ENCODE results near the gene BICD1. TPM values are rescaled to one million over a fixed set of nuclear protein-coding genes. Genes with fewer than 3 reads are reported as not detected.

The BICD1 gene
- polyA plus RNA-seq, 1 donor = 26.8 TPM

DNA sequence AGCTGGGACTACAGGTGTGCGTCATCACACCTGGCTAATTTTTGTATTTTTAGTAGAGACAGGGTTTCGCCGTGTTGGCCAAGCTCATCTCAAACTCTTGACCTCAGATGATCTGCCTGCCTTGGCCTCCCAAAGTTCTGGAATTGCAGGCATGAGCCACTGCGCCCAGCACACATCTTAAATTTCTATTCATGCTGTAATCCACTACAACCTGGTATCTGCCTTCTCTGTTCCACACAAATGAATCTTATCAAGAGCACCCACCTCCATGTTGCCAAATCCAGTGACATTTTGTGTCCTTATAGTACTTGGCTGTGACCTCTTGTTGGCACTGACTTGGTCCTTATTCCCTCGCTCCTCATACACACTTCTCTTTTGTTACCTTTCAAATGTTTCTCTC is 5.8 kb upstream of the BICD1 start:
- DNase-seq = no peak

DNA sequence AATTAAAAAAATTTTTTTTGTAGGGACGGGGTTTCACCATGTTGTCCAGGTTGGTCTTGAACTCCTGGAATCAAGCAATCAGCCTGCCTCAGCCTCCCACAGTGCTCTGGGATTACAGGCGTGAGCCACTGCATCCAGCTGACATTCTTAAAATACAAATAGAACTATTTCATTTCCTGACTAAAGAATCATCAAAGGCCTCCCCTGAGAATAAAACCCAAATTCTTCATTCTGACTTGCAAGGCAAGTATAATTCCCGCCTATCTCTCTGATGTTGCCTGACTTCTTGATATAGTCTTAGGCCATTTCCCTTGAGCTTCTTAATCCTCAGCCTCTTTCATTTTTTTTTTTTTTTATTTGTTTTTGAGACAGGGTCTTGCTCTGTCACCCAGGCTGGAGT is 4.4 kb upstream of the BICD1 start:
- DNase-seq = no peak

DNA sequence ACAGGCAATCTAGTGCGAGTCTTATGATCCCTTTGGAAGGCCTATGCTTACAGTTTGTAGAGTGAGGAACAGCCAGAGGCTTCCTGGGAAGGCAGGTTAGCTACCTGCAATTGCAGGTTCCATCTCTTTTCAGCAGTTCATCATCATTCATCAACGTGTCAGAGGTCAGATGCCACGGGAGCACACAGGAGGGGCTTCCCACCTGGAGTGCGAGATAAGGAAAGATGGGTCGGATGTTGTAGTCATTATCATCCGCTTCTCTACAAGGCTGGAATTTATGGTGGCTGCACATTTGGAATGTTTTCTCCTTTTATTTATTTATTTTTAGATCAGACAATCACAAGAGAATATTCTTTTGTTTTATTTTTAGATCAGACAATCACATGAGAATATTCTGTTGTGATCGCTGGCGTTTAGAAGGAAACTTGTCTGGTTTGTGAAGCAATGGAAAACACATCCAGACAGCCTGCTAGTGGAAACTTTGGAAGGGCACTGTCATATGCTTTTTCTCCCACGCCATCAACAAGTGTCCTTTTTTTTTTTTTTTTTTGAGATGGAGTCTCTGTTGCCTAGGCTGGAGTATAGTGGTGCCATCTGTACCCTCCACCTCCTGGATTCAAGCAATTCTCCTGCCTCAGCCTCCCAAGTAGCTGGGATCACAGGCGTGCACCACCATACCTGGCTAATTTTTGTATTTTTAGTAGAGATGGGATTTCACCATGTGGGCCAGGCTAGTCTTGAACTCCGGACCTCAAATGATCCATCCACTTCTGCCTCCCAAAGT is 1.9 kb upstream of the BICD1 start:
- DNase-seq = no peak

DNA sequence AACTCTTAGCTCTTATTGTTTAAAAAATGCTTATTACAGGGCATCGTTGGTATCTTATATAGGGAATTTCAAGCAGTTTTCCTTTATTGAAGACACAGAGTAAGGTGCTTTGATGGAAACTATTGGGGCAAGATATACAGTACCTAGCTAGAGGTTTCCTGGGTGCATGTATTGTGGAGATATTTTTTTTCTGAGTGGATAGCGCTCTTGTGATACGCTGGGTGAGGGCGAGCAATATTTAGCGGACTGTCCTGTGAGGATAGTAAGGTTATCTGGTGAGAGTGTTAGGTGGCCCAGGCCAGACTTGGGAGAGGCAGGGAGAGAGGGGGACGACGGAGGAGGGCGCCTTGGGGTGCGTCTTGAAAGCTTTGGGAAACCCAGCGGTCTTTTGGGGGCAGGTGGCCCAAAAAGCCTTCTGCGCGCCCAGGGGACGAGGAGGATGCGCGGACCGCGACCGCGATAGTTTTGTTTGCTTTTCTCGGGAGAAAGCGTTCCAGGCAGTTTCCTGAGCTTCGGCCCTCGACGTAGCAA is 596 bp upstream of the BICD1 start:
- DNase-seq = no peak

DNA sequence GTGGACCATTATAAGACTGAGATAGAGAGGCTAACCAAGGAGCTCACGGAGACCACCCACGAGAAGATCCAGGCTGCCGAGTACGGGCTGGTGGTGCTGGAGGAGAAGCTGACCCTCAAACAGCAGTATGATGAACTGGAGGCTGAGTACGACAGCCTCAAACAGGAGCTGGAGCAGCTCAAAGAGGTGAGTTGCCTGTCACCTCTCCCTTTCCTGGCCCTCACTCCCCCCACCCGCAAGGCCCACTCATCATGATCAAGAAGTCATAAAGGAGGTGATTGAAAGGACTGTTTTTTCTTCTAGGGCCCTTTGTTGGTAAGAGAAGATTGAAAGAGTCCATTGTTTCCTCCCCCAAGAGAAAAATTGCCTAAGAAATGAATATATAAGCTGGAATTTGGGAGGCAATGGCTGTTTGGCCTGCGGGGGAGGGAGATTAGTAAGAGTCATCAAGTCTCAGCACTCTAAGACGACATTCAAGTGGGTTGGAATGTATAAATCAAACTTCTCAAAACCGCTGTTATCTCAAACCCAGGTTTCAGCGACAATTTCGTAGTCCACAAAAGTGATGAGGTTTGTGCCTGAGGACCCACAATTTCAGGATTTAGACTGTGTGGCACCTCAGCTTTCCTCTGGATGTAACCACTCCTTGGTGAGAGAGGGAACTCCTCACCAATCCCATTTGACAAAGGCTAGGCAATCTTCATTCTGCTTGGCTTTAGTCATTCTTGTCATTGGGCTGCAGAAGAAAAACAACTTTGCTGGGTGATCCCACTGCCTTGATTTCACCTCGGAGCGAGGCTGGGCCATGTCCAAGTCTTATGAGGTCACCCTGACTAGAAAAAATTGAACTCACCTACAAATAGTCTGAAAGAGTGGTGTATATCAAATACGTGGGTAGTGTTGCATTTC is 966 bp downstream of the BICD1 start:
- DNase-seq = peak; percentile 40

DNA sequence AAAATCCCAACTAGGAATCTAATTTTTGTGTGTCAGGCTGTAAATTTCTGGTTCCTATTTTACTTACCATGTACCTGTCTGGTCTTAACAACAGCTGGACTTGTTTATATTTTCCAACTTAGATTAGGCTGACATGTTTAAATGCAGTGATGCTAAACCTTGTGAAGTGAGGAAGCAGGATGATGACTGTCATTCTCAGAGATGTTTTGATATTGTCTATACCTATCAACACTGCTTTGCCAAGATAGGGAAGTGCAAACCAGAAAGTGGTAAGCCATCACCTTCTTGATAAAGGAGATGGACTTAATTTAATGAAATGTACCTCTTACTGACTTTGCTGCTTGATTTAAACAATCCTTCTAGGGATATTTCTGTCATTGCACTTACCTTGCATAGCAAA is 2.1 kb downstream of the BICD1 start:
- DNase-seq = no peak

DNA sequence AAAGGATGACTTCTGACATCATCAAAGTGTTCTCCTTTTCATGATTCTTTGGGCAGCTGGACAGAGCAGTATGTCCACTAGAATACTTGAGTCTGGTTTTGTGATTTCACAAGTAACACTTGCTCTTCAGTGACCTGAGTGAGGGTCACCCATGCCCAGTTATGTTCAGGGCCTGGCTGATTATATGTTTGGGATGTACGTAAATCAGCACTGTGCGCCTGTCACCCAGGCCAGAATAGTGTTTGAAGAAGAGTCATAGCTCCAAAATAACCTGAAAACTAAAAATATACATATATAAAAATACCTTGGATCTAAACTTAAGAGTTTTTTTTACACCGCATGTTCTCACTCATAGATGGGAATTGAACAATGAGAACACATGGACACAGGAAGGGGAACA is 3.8 kb downstream of the BICD1 start:
- no peak for DNase-seq

DNA sequence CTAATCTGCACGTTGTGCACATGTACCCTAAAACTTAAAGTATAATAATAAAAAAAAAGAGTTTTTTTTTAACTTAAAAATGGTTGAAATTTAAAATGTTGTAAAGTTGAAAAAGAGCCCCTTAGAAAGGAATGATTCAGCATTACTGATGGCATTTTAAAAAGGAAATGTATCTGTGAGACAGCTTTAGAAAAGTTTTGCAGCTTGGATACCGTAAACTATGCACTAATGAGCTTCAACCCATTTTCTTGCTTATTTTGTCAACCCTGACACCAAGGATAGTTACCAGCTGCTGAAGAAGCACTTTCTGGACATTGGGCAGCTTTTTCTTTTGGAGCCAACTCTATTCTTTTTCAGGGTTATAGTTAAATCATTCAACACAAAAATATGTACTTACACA is 4.3 kb downstream of the BICD1 start:
- no peak for DNase-seq

DNA sequence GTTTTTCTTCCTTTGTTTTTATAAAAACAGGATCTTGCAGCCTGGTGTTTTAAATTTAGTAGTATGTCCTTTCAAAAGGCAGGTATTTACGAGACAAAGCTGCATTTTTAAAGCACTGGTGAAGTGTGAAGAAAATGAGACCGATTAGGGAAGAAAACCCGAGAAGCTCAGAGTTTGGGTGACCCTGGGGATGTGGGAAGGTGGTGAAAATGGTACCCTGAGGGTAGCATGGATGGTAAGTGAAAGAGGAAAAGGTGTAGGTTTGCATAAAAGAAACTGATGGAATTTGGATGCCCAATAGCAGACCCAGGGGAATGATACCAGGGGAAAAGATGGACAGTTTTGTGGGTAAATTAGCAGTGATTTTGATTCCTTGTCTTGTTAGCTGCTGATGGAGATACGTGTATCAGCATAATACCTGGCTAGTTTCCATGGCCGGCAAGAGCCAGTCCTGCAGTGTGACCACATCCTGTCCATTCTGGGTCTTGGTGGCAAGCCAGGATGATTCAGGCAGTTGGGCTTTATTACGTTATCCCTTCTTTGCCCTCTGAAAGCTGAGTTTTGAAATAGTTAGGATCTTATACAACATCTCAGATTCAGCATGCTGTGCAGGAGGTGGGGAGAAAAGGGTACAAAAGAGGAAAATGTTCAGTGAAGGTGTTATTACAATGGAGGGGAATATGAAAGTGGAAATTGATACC is 8.9 kb downstream of the BICD1 start:
- DNase-seq = no peak

DNA sequence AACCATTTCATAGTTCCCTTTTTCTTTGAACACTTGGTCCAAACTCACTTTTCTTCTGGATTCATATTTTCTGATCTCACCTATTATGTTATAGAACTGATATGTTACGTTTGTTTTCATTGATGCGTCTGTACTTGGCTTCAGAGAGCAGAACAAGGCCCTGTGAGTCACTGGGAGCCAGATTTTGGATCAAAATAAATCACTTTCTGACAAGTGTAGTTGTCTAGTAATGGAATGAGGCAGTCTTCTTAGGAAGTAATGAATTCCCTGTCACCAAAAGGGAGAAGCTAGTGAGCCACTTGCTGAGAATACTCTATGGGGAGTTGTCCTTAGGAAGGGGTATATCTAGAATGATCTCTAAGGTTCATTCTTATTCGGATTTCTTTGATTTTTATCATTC is 10.2 kb downstream of the BICD1 start:
- DNase-seq = no peak

DNA sequence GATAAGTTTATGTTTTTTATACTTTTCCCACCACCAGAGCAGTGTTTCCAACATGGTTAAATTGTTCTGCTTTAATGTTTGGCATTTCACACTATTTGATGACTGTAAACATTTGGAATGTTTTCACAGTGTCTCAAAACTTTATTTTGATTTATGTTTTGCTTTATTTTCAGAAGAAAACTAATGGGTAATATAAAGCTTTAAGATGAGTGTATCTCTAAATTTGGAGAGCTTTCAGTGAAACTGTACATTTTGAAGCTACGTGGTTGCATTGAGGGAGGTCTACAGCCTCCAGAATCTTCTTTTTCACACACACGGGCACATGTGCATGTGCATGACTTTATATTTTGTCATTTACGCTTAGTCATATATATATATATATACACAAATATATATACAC is 10.7 kb downstream of the BICD1 start:
- no peak for DNase-seq

DNA sequence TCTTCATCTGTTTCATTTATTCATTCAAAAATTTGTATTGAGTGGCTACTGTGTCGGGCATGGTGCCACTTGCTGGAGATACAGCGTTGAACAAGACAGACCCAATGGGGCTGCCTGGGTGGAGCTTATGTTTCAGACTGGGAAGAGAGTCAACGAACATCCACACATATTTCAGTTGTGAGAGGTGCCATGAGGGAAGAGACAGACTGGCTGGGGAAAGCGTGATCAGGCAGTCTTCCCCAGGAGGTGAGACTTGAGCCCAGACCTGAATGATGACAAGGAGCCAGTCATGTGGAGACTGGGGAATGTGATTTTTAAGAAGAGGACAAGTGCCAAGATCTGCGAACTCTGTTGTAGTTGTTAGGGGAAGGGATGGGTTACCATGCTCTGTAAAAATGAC is 12.2 kb downstream of the BICD1 start:
- DNase-seq = no peak

DNA sequence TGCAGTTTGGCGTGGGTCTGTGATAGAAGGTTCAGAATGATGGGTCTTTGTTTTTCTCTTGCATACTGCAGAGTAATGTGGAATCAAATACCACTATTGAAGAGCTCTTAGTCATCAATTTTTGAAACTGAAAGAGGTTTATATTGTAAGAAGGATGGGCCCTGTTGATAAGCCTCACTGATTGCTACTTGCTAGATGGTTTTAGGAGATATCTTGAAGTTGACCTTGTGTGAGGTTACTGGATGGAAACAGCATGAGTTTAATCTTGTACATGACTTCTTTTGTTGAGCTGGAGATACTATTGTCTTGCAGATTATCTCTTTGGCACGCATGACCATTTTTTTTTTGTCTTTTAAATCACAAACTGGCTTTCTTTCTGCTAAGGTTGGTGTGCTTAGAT is 13.8 kb downstream of the BICD1 start:
- no peak for DNase-seq

DNA sequence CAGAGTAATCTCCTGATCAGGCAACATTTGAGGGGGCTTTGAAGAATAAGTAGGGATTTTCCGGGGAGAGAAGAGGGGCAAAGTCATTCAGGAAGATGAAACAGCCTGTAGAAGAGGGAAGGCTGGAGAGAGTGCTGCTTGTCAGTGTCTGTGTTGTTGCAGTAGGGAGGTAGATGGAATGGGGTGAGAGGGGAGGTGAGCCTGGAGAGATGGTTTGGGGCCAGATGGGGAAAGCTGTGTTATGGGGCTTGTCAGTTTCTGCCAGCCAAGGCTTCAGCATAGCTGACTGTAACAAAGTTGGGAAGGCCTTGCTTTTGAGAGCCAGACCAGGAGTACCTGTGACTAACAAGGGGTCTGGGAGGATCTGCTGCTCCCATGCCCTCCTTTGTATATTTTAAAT is 18.0 kb downstream of the BICD1 start:
- no peak for DNase-seq

DNA sequence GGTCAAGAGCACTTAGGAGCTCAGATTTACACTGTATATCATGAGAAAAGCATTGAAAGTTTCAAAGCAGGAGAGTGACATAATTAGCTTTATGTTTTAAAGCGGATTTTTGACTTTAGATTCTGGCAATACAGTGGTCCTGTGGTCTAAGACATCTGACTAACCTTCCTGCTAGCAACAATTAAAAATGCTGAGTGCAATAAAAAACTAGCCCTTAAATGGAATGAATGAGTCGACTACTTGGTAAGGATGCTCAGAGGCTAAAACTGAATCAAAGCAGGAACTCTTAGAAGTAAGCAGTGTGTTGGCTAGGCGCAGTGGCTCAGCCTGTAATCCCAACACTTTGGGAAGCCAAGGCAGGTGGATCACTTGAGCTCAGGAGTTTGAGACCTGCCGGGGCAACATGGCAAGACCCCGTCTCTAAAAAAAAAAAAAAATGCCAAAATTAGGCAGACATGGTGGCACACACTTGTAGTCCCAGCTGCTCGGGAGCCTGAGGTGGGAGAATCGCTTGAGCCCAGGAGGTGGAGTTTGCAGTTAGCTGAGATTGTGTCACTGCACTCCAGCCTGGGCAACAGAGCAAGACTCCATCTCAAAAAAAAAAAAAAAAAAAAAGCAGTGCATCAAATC is 18.9 kb downstream of the BICD1 start:
- no peak for DNase-seq

DNA sequence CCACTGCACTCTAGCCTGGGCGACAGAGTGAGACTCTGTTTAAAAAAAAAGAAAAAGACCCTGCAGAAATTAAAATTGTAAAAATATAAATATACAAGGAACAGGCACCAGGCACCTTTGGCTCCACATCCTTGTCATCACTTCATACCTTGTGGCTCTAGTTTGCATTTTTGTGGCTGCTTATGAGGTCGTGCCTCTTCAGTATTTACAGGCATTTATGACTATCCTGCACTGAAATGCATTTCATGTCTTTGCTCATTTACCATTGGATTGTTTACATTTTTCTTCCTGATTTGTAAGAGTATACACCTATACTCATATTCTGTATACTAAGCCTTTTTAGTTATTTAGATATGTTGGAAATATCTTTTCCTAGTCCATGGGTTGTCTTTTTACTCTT is 20.1 kb downstream of the BICD1 start:
- DNase-seq = no peak

DNA sequence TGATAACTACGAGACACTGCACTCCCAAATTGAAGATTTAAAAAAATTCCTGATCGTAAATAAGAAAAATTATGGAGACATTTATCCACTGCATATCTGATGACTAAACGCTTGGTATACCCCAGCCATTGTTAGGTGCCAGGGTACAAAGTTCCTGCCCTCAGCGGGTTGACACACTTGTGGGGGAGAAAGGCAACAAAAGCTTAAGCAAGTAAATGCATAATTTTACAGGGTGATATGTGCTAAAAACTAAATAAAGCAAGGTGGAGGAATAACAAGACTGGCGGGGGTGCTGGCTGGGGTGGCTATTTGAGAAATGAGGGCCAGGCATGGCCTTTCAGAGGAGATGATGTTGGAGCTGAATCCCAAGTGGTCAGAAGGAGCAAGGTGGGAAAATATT is 25.0 kb downstream of the BICD1 start:
- no peak for DNase-seq

DNA sequence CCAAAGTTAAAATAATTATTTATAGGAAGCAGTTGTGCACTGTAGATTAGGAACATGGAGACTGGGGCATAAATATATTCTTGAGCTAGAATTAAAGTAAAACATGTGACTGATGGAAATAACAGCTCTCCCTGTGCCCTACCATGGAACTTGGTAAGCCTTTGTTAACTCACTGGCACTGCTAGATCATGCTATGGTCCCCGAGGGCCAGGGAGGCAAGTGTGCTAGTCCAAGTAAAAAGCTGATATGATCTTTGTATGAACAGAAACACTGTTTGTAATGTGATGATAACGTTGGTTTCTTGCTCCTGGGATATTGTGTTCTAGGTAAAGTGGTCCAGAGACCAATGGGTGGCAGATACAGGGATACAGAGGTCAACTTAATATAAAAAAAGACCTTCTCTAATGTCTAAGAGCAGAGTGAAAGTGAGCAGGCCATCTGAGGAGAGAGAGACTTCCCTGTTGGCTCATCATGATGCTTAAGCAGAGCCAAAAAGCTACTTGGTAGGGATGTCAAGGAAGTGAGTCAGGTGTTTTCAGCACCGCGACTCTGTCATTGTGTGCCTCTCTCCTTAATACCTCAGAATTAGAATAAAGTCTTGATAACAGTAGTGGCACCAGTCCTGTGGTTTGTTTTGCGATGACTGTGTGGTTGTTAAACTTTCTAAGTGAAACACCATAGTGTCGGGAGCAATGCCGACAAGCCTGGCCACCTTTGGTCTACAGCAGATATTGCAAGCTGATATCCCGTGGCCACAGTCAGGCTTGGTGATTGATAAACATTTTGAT is 27.6 kb downstream of the BICD1 start:
- DNase-seq = no peak

DNA sequence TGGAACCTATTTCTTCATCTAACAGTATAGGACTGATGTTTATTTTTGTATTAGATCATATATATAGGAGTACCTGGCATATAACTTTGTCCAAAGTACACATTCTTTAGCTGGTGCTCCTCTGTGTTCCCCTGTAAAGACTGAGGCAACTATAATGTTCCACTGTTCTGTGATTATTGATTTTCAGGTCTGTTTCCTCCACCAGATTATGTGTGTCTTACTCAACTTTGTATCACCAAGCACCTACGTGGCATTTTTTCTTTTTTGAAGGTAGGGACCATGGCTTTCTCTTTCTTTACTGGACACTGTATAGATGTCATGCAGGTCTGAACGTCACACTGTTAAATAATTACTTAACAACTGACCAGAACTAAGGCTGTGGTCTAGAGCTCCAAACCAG is 29.3 kb downstream of the BICD1 start:
- DNase-seq = no peak

DNA sequence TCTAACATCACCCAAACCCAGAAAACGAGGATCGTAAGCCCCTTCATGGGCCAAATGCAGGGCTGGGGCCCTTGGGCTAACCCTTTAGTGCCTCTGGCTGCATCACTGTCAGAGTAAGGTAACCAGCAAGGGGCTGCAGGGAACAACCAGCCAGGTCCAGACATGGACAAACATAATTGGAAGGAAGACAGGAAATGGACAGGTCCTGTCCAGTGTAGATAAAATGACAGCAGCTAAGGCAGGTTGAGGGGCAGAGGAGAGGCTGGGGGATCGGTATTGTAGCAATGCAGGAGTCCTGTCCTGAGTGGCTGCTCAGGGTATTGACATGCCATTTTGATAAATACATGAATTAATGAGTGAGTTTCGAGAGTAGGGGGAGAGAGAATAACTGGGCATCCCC is 29.8 kb downstream of the BICD1 start:
- DNase-seq = no peak

DNA sequence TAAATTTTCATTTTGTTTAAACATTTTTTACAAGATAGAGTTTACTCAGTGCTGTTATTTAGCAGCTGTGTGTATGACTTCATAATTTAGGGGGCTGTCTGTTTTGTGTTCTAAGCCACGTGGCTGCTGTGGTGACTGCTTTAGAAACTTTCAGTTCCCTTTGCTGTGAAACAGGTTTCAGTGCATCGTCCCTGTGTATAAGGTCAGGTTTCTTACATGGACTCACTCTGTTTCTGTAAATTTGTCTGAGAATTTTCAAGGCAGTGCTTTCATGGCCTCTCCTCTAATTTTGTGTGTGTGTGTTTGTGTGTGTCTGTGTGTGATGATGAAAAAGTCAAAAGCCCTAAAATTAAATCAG is 32.4 kb downstream of the BICD1 start:
- DNase-seq = no peak

All from left kidney (tissue), 2 donors.